Gastroesophageal sphincter (tissue), 3 donors: ENCODE results near the gene KCNH3.

Experiments used
- CTCF ChIP-seq, 4 experiments: fragments of 200-600 bp in 2 of 4; fragments of 450-650 bp in 2 of 4; sonication (generic) in 1 of 4; IDR thresholded peaks; one replicate each; pipeline ENCODE4 v1.5.1; 2017 to 2019; ENCODE audit warnings: antibody characterized with exemption in 4 of 4, mild to moderate bottlenecking in 2 of 4, moderate library complexity in 2 of 4
- EP300 ChIP-seq: sonication (generic); formaldehyde crosslinking; IDR thresholded peaks from one replicate; pipeline ENCODE4 v1.6.1; 2017; ENCODE audit warnings: antibody characterized with exemption, mild to moderate bottlenecking
- POLR2A ChIP-seq, 2 donors: fragments of 450-650 bp; IDR thresholded peaks; one replicate each; pipeline ENCODE4 v1.6.1; 2017; ENCODE audit warnings: antibody characterized with exemption in 2 of 2, mild to moderate bottlenecking in 2 of 2, moderate library complexity in 1 of 2

DNA sequence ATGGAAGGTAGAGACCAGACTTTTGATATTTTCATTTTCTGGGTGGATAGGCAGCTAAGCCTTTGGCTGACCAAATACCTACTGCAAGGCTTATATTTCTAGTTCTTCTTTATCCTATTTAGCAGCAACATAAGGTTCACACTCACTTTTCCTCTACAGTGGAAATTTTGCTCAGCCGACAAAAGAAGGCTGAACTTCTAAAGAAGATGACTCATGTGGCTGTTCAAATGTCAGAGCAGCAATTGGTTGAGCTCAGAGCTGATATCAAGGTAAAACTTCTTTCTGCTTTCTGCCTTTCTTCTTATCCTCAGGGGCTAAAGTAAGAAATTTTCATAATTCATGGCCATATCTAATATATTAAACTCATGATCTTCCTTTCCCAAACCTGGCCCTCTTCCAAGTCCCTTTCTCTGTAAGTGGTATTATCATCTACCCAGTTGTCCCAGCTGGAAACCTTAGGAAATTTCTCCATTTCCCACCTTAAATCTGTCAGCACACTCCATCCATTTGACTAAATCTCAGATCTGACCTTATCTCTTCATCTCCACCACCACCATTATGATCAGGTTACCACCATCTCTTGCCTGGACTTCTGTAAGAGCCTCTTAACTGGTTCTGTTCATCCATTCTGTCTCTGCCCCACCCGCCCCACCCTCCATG, 19.8 kb upstream of the KCNH3 start:
- TF ChIP-seq POLR2A (IDR thresholded peaks at IDR 0.05) (no peak), CTCF (IDR thresholded peaks at IDR 0.05) (no peak), EP300 (no peak)
